DMS153 (cell line): ENCODE data around the gene MEN1.

Source experiments
- DNase-seq: peaks from one replicate; lab custom pipeline; 2025; lab: John Stamatoyannopoulos, UW

Gene MEN1

GRCh38 chr11:64801561-64802369 is 8.6 kb downstream of the MEN1 start:
- DNase-seq, result no peak

DNA sequence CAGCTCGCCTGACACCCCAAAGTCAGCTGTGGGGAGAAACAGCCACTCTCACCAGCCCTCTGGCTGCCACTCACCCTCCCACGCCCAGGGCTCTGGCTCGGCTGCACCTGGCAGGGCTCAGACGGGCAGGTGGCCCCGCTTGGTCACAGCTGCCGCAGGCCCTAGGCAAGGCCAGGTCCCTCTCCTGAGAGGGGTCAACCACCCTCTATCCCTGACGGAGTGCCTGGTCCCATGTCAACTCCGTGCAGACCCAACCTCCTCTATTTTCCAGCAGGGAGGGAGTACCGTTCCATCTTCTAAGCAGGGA is 9.2 kb downstream of the MEN1 start:
- DNase-seq, result no peak

- no peak for DNase-seq
Observed at GRCh38 chr11:64800303-64801157, 9.8 kb downstream of the MEN1 start.

- DNase-seq, result no peak
Observed at GRCh38 chr11:64799623-64800302, 10.6 kb downstream of the MEN1 start.

- DNase-seq, result no peak
Observed at GRCh38 chr11:64799256-64799622, 11.1 kb downstream of the MEN1 start.

GRCh38 chr11:64796757-64797541 is 13.4 kb downstream of the MEN1 start:
- DNase-seq, result no peak

DNA sequence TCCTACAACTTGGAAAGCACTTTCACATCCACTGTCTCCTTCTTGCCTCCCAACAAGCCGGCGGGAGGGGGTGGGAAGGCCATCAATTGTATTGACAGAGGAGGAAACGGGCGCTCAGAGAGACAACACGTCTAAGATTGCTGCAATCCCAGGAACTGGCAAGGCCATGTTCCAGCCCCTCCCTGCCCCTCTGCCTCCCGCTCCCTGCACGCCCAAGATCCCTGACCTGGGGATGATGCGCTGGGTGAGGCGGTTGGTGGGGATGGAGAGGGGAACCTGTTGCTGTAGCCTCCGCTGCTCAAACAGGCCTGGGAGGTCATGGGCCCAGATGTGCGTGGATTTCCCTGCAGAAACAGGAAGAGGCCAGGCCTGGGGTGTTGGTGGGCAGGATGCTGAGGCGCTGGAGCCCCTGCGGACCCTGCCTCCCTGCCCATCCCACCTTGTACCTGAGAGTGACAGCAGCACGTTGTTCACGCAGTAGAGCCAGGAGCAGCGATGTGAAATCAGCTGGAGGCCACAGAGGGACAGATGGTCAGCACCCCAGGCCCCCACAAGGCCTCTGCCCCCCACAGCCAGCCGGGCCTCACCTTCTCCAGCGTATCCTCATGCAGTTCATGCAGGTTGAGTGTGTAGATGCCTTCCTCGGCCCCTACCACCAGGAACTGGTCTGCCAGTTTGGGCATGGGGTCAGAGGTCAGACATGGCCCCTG is 14.1 kb downstream of the MEN1 start:
- DNase-seq, result no peak

GRCh38 chr11:64794526-64794925 is 15.8 kb downstream of the MEN1 start:
- no peak for DNase-seq

- DNase-seq, result no peak
Observed at GRCh38 chr11:64793271-64794160, 16.8 kb downstream of the MEN1 start.

DNA sequence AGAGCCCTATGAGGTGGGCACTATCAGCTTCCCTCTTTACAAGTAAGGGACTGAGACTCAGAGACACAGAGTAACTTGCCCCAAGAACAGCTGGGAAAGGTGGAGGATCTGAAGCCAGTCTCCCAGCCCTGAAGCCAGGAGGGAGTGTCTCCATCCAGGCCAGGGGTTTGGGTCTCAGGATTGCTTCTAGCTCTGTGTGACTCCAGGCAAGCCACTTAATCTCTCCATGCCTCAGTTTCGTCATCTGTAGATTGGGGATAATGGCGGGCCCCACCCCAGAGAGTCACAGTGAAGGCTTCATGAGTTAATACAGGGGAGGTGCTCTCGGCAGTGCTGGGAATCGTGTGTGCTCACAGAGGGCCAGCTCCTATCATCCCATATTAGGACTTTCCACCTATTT is 17.9 kb downstream of the MEN1 start:
- no peak for DNase-seq

DNA sequence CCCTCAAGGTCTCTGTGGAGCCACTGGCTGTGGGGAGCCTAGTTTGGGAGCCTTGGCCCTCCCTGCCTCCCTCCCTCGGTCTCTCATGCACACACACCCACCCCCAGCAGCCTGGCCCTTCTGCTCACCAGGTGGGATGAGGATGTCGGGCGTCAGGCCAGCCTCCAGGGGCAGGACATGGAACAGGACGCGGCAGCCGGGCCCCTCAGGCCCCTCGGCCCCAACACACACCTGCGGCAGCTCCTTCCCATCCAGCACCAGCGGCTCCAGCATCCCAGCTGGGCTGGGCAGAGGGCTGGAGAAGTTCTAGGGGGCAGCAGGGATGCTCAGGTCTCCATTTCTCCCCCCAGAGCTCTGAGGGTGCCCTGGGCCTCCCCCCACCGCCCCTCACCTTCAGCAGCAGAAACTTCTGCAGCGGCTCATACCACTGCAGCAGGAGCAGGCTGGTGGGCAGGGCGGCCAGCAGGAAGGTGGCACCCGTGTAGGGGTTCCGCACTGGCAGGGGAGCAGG is 18.5 kb downstream of the MEN1 start:
- DNase-seq, result no peak

DNA sequence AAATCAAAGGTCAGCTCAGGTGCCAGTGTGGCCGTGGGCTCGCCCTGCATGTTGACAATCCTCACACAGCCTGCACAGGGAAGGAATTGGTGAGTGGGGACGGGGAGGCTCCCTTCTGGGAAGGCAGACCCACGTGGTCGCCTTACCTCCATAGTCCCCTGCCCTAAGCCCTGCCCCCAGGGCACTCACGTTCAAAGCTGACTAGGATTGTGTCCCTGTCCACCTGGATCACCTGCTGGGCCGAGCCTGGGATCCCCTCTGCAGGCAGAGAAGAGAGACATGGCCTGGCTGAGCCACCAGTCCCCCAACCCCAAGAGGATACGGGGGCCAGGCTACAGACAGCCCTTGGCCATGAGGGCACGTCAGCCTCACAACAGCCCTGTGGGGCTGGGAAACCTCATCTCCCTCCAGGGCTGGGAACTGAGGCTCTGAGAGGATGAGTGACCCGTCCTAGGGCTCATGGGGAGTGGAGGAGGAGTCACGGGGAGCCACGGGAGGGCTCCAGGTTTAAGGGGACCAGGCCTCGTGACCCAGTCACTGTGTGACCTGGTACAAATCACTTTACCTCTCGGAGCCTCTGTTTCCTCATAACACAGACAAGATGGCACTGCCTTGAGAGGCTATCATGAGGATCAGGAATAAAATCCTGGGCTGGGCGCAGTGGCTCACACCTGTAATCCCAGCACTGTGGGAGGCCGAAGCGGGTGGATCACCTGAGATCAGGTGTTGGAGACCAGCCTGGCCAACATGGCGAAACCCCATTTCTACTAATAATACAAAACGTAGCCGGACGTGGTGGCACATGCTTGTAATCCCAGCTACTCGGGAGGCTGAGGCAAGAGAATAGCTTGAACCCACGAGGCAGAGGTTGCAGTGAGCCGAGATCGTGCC is 19.9 kb downstream of the MEN1 start:
- DNase-seq, result no peak

GRCh38 chr11:64789331-64790204 is 20.8 kb downstream of the MEN1 start:
- DNase-seq, result no peak

- DNase-seq, result no peak
Observed at GRCh38 chr11:64788321-64789215, 21.8 kb downstream of the MEN1 start.

- DNase-seq, result no peak
Observed at GRCh38 chr11:64787526-64788320, 22.6 kb downstream of the MEN1 start.

GRCh38 chr11:64786308-64786707 is 24.0 kb downstream of the MEN1 start:
- no peak for DNase-seq
